SU-DHL-6 (cell line): ENCODE results near the gene NACAD.

ENCODE experiments used
- H2AFZ ChIP-seq: fragments of 200-600 bp; sonication (generic); 2 replicates; pipeline ENCODE4 v1.6.1; 2014; ENCODE audit warnings: low read depth, mild to moderate bottlenecking, moderate library complexity, mixed read lengths, antibody characterized with exemption, low read length; ENCODE audit not compliant: severe bottlenecking
- H3F3A ChIP-seq: fragments of 200-600 bp; shearing (Covaris generic); 2 replicates; pipeline ENCODE4 v1.6.0; 2016; ENCODE audit warnings: antibody characterized with exemption, mild to moderate bottlenecking; ENCODE audit not compliant: insufficient read depth
- H3K27ac ChIP-seq: fragments of 200-600 bp; sonication (generic); 2 replicates; pipeline ENCODE4 v1.5.1; 2016; ENCODE audit warnings: low read depth, mild to moderate bottlenecking, low read length, moderate library complexity, mixed read lengths
- H3K27me3 ChIP-seq: fragments of 200-600 bp; sonication (generic), shearing (Covaris generic); 2 replicates; pipeline ENCODE4 v1.6.0; 2014; ENCODE audit warnings: mild to moderate bottlenecking, low read length
- H3K36me3 ChIP-seq: fragments of 200-600 bp; sonication (generic); 2 replicates; pipeline ENCODE4 v1.6.1; 2014; ENCODE audit warnings: mild to moderate bottlenecking, low read length, mixed read lengths
- H3K4me2 ChIP-seq: fragments of 300-600, 200-600 bp; shearing (Covaris generic), sonication (generic); 2 replicates; pipeline ENCODE4 v1.6.0; 2014; ENCODE audit warnings: low read length, low read depth, mild to moderate bottlenecking; ENCODE audit not compliant: poor library complexity, severe bottlenecking
- H3K4me3 ChIP-seq: fragments of 200-600 bp; sonication (generic); 2 replicates; pipeline ENCODE4 v1.5.1; 2014; ENCODE audit warnings: antibody characterized with exemption, low read length, mild to moderate bottlenecking, mixed read lengths; ENCODE audit not compliant: insufficient read depth, poor library complexity, severe bottlenecking
- H3K79me2 ChIP-seq: fragments of 200-600 bp; sonication (generic); 2 replicates; pipeline ENCODE4 v1.6.1; 2014; ENCODE audit warnings: mild to moderate bottlenecking, low read length, moderate library complexity; ENCODE audit not compliant: insufficient read depth
- H3K9ac ChIP-seq: fragments of 200-600 bp; sonication (generic); 2 replicates; pipeline ENCODE4 v1.7.0; 2014; ENCODE audit warnings: mild to moderate bottlenecking, low read length
- H3K9me2 ChIP-seq: fragments of 200-600 bp; sonication (generic); replicated peaks from 2 replicates; pipeline ENCODE4 v1.6.1; 2014; ENCODE audit warnings: low read length; ENCODE audit not compliant: insufficient read depth
- H3K9me3 ChIP-seq: fragments of 200-600 bp; sonication (generic); 2 replicates; pipeline ENCODE4 v1.6.1; 2014; ENCODE audit warnings: low read length, mixed read lengths; ENCODE audit not compliant: insufficient read depth
- H4K20me1 ChIP-seq: fragments of 200-600 bp; sonication (generic); 2 replicates; pipeline ENCODE4 v1.6.1; 2014; ENCODE audit warnings: low read depth, mild to moderate bottlenecking, antibody characterized with exemption, low read length, moderate library complexity, mixed read lengths
- CTCF ChIP-seq: fragments of 200-600 bp; sonication (generic); IDR thresholded peaks from one replicate; pipeline ENCODE4 v1.5.1; 2017; ENCODE audit warnings: antibody characterized with exemption, mild to moderate bottlenecking, low read length, moderate library complexity; ENCODE audit not compliant: insufficient read depth, poor library complexity, severe bottlenecking
- EZH2phosphoT487 ChIP-seq: fragments of 200-600 bp; sonication (generic), shearing (Covaris generic); conservative IDR thresholded peaks from 2 replicates; pipeline ENCODE4 v1.6.1; 2018; ENCODE audit warnings: mild to moderate bottlenecking, antibody characterized with exemption, low read length, moderate library complexity, mixed read lengths

Gene NACAD

GRCh38 chr7:45088146-45088701 is 545 bp downstream of the NACAD start:
- Histone ChIP-seq H3K9ac (no peak overlapping the region), H2AFZ (no peak overlapping the region), H3K9me3 (no peaks in the 10 kb centered on the region), H3F3A (no peaks in the 10 kb centered on the region), H3K79me2 (no peaks in the 10 kb centered on the region), H3K36me3 (no peaks in the 10 kb centered on the region), H3K4me2 (no peak overlapping the region), H3K27me3 (no peaks in the 10 kb centered on the region), H3K4me3 (no peak overlapping the region), H3K27ac (no peak overlapping the region), H4K20me1 (no peaks in the 10 kb centered on the region), H3K9me2 (no peaks in the 10 kb centered on the region)
- no peak for TF ChIP-seq CTCF
- no peak for TF ChIP-seq EZH2phosphoT487

- no peaks in the 10 kb centered on the region for H3F3A ChIP-seq
- no peak overlapping the region for H3K27ac ChIP-seq
- H3K4me3 ChIP-seq: no peak overlapping the region
- H3K9me2 ChIP-seq: no peaks in the 10 kb centered on the region
- no peak overlapping the region for H2AFZ ChIP-seq
- no peaks in the 10 kb centered on the region for H4K20me1 ChIP-seq
- H3K9me3 ChIP-seq: no peaks in the 10 kb centered on the region
- H3K36me3 ChIP-seq: no peaks in the 10 kb centered on the region
- no peak for TF ChIP-seq CTCF
- no peak for TF ChIP-seq EZH2phosphoT487
- H3K27me3 ChIP-seq: no peaks in the 10 kb centered on the region
- no peak overlapping the region for H3K4me2 ChIP-seq
- H3K79me2 ChIP-seq: no peaks in the 10 kb centered on the region
- H3K9ac ChIP-seq: no peak overlapping the region
Measured at GRCh38 chr7:45087301-45088145, 1.2 kb downstream of the NACAD start.

GRCh38 chr7:45086331-45087065 is 2.3 kb downstream of the NACAD start:
- Histone ChIP-seq H3K36me3 (no peaks in the 10 kb centered on the region), H3K4me3 (no peak overlapping the region), H3K27me3 (no peaks in the 10 kb centered on the region), H4K20me1 (no peaks in the 10 kb centered on the region), H3F3A (no peaks in the 10 kb centered on the region), H3K9me3 (no peaks in the 10 kb centered on the region), H3K27ac (no peak overlapping the region), H3K9me2 (no peaks in the 10 kb centered on the region), H3K9ac (no peak overlapping the region), H2AFZ (no peak overlapping the region), H3K79me2 (no peaks in the 10 kb centered on the region), H3K4me2 (no peak overlapping the region)
- TF ChIP-seq EZH2phosphoT487 (no peak), CTCF (no peak)
